H1 (cell line): ENCODE results near the gene RAPGEF6. TPM values are rescaled to one million over a fixed set of nuclear protein-coding genes. Genes with fewer than 3 reads are reported as not detected.
"Not testable (repeated sequence)": the region's sequence is repeated elsewhere in the genome, so short reads cannot be mapped to it uniquely, and the experiment has no call there.

Source experiments
- CTCF ChIA-PET: fragments of 300-600 bp; sonication (Branson Sonifier 250); formaldehyde crosslinking; loops from one replicate; lab custom pipeline; 2021; ENCODE audit not compliant: partially characterized antibody; lab: Charles Lee
- POLR2A ChIA-PET: fragments of 300-600 bp; sonication (Branson Sonifier 250); formaldehyde crosslinking; loops from one replicate; lab custom pipeline; 2021; ENCODE audit warnings: inconsistent platforms; ENCODE audit not compliant: partially characterized antibody; lab: Charles Lee
- DNase-seq, 2 experiments: peaks; one replicate each; pipeline versions ENCODE4 v3.0.0 to v3.0.0-alpha.2; 2010 to 2022; ENCODE audit warnings: low spot score in 2 of 2, low read depth in 1 of 2, mixed read lengths in 1 of 2
- FAIRE-seq: peaks from 2 replicates; lab custom pipeline; 2011; peaks lifted over from hg19 to GRCh38; lab: Jason Lieb, UNC
- H2AFZ ChIP-seq: 2 replicates; pipeline ENCODE4 v1.8.1; 2012; ENCODE audit warnings: low read length, inconsistent platforms
- H2AK5ac ChIP-seq: 2 replicates; pipeline ENCODE4 v1.6.1; 2013; ENCODE audit warnings: low read depth, low read length
- H2BK120ac ChIP-seq: replicated peaks from 2 replicates; pipeline ENCODE3; 2013; ENCODE audit warnings: low read depth, low read length, inconsistent platforms
- H2BK12ac ChIP-seq: 2 replicates; pipeline ENCODE4 v1.6.1; 2013; ENCODE audit warnings: low read depth, low read length
- H2BK15ac ChIP-seq: 2 replicates; pipeline ENCODE4 v1.6.1; 2013; ENCODE audit warnings: low read length
- H2BK20ac ChIP-seq: 2 replicates; pipeline ENCODE4 v1.6.1; 2013; ENCODE audit warnings: low read length
- H2BK5ac ChIP-seq: 2 replicates; pipeline ENCODE4 v1.6.1; 2013; ENCODE audit warnings: low read depth, low read length
- H3K14ac ChIP-seq: 2 replicates; pipeline ENCODE4 v1.6.1; 2013; ENCODE audit warnings: inconsistent platforms; ENCODE audit not compliant: insufficient read length
- H3K18ac ChIP-seq: 2 replicates; pipeline ENCODE4 v1.6.1; 2013; ENCODE audit warnings: low read length; ENCODE audit errors: extremely low read depth
- H3K23ac ChIP-seq: 2 replicates; pipeline ENCODE4 v1.6.1; 2013; ENCODE audit warnings: inconsistent platforms; ENCODE audit not compliant: insufficient read length
- H3K23me2 ChIP-seq: 2 replicates; pipeline ENCODE4 v1.6.1; 2013; ENCODE audit warnings: low read depth, low read length
- H3K27ac ChIP-seq: 2 replicates; pipeline ENCODE4 v1.6.1; 2011; ENCODE audit warnings: low read depth, low read length, inconsistent platforms
- H3K27me3 ChIP-seq, 4 experiments: replicated peaks in 1 of 4; 1 replicate in 1 of 4; 2 replicates in 3 of 4; pipeline versions ENCODE4 v1.6.1 to v1.8.1; 2011 to 2013; ENCODE audit warnings: low read length in 3 of 4, mild to moderate bottlenecking in 3 of 4, inconsistent platforms in 2 of 4, mixed read lengths in 2 of 4, moderate library complexity in 1 of 4; ENCODE audit not compliant: control insufficient read depth in 3 of 4, insufficient read depth in 3 of 4; ENCODE audit errors: extremely low read depth in 1 of 4
- H3K36me3 ChIP-seq, 4 experiments: 2 replicates each; pipeline versions ENCODE4 v1.6.1 to v1.8.1; 2011 to 2013; ENCODE audit warnings: mild to moderate bottlenecking in 4 of 4, low read length in 3 of 4, moderate library complexity in 2 of 4, control low read depth in 1 of 4, inconsistent platforms in 1 of 4; ENCODE audit not compliant: insufficient read depth in 4 of 4, control insufficient read depth in 2 of 4
- H3K4ac ChIP-seq: replicated peaks from 2 replicates; pipeline ENCODE3; 2013; ENCODE audit warnings: low read length, low read depth, mixed read lengths, inconsistent platforms; ENCODE audit not compliant: insufficient read length
- H3K4me1 ChIP-seq, 4 experiments: replicated peaks in 1 of 4; 1 replicate in 1 of 4; 2 replicates in 3 of 4; pipeline versions ENCODE4 v1.6.1 to v1.8.1; 2011 to 2013; ENCODE audit warnings: low read length in 3 of 4, inconsistent platforms in 2 of 4, mixed read lengths in 1 of 4; ENCODE audit not compliant: insufficient read depth in 4 of 4, control insufficient read depth in 3 of 4
- H3K4me2 ChIP-seq, 2 experiments: 2 replicates each; pipeline versions ENCODE4 v1.6.1 to v1.8.1; 2011 to 2013; ENCODE audit warnings: low read depth in 2 of 2, low read length in 2 of 2, control low read depth in 1 of 2, inconsistent platforms in 1 of 2, mild to moderate bottlenecking in 1 of 2; ENCODE audit not compliant: insufficient read depth in 1 of 2
- H3K4me3 ChIP-seq, 4 experiments: fragments of 200-600, 300-600 bp in 1 of 4; sonication (generic), shearing (Covaris generic), sonication (Bioruptor Twin) in 1 of 4; 2 replicates each; pipeline versions ENCODE4 v1.5.1 to v1.8.1; 2011 to 2016; ENCODE audit warnings: low read length in 4 of 4, low read depth in 3 of 4, control low read depth in 2 of 4, inconsistent platforms in 2 of 4, mild to moderate bottlenecking in 2 of 4, mixed read lengths in 1 of 4, moderate library complexity in 1 of 4; ENCODE audit not compliant: insufficient read depth in 2 of 4; ENCODE audit errors: extremely low read depth in 1 of 4
- H3K56ac ChIP-seq: replicated peaks from 2 replicates; pipeline ENCODE3; 2013; ENCODE audit warnings: low read depth, mild to moderate bottlenecking, mixed read lengths, low read length, inconsistent platforms; ENCODE audit not compliant: insufficient read length
- H3K79me1 ChIP-seq: 2 replicates; pipeline ENCODE4 v1.6.1; 2013; ENCODE audit warnings: low read depth, low read length, control low read depth
- H3K79me2 ChIP-seq, 2 experiments: 2 replicates each; pipeline versions ENCODE4 v1.6.1 to v1.8.1; 2012 to 2013; ENCODE audit warnings: low read length in 2 of 2, mild to moderate bottlenecking in 2 of 2, inconsistent platforms in 1 of 2; ENCODE audit not compliant: insufficient read depth in 2 of 2, control insufficient read depth in 1 of 2
- H3K9ac ChIP-seq, 4 experiments: replicated peaks in 1 of 4; 1 replicate in 1 of 4; 2 replicates in 3 of 4; pipeline versions ENCODE4 v1.6.1 to v1.8.1; 2011 to 2013; ENCODE audit warnings: low read depth in 3 of 4, low read length in 3 of 4, control low read depth in 2 of 4, mild to moderate bottlenecking in 2 of 4, moderate library complexity in 2 of 4, inconsistent platforms in 1 of 4; ENCODE audit errors: extremely low read depth in 1 of 4
- H3K9me3 ChIP-seq, 2 experiments: 2 replicates each; pipeline versions ENCODE4 v1.6.1 to v1.8.1; 2012 to 2013; ENCODE audit warnings: mild to moderate bottlenecking in 2 of 2, moderate library complexity in 2 of 2, control low read depth in 1 of 2, inconsistent platforms in 1 of 2, low read depth in 1 of 2, low read length in 1 of 2, mixed read lengths in 1 of 2; ENCODE audit not compliant: insufficient read depth in 2 of 2
- H4K20me1 ChIP-seq, 2 experiments: replicated peaks in 1 of 2; 2 replicates each; pipeline versions ENCODE3 to v1.8.1; 2011 to 2013; ENCODE audit warnings: inconsistent platforms in 2 of 2, low read length in 2 of 2, mild to moderate bottlenecking in 1 of 2; ENCODE audit not compliant: insufficient read depth in 2 of 2, control insufficient read depth in 1 of 2
- H4K5ac ChIP-seq: 2 replicates; pipeline ENCODE4 v1.6.1; 2013; ENCODE audit warnings: low read length, low read depth, mixed read lengths, inconsistent platforms; ENCODE audit not compliant: insufficient read length
- H4K8ac ChIP-seq: 2 replicates; pipeline ENCODE4 v1.8.0; 2013; ENCODE audit warnings: mild to moderate bottlenecking, moderate library complexity, low read length, inconsistent platforms; ENCODE audit not compliant: insufficient read depth; ENCODE audit errors: extremely low read depth
- H4K91ac ChIP-seq: replicated peaks from 2 replicates; pipeline ENCODE3; 2013; ENCODE audit warnings: low read length, mixed read lengths, inconsistent platforms; ENCODE audit not compliant: insufficient read length
- WGBS, 2 experiments: shearing (Covaris generic) in 1 of 2; methylation state at CpG; one replicate each; pipeline versions ENCODE4 v1.1.6 to v1.1.7; 2013 to 2015; ENCODE audit warnings: low lambda C conversion rate in 2 of 2, mixed read lengths in 2 of 2, inconsistent platforms in 1 of 2, low coverage in 1 of 2, missing lambda C conversion rate in 1 of 2; ENCODE audit not compliant: insufficient replicate concordance in 2 of 2, insufficient coverage in 1 of 2, insufficient read length in 1 of 2; ENCODE audit errors: extremely low coverage in 1 of 2, missing lambda C conversion rate in 1 of 2; 5-methylcytosine and 5-hydroxymethylcytosine counted together
- polyA plus RNA-seq, 7 experiments: library from polyadenylated mRNA; depleted of rRNA in 3 of 7; stranded (reverse) in 5 of 7; unstranded in 2 of 7; fragments of >200 nt in 5 of 7; fragments of 200-250 nt in 2 of 7; gene quantifications; 1 replicate in 5 of 7; 2 replicates in 1 of 7; 4 replicates in 1 of 7; pipeline versions ENCODE4 v1.2.1 to v1.2.3, GENCODE V29; 2011 to 2013; ENCODE audit warnings: missing spikeins in 2 of 7, mixed read lengths in 2 of 7
- total RNA-seq: library from RNA; stranded (reverse); fragmentation: NEBNext Ultra II Directional; extraction: Animal tissue kit (Norgen Biotek cat#: 25700); gene quantifications from 2 replicates; pipeline ENCODE4 v1.2.1, GENCODE V29; 2021

RAPGEF6 gene
- total and polyA plus RNA-seq, 2 of the 8 experiments (the other 6 are each of a cell fraction or from before 2014, with no cell fraction given), result 4.8 to 20.0 TPM

DNA sequence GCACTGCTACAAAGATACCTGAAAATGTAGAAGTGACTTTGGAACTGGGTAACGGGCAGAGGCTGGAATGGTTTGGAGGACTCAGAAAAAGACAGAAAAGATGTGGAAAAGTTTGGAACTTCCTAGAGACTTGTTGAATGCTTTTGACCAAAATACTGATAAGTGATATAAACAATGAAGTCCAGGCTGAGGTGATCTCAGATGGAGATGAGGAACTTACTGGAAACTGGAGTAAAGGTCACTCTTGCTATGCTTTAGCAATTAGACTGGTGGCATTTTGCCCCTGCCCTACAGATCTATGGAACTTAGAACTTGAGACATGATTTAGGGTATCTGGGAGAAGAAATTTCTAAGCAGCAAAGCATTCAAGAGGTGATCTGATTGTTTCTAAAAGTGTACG lies 41.6 kb downstream of the RAPGEF6 start:
- 91% methylated on average over 2 of the region's 2 CpGs; no CpG with 5 or more reads in 1 of the 2 experiments for WGBS, 2 experiments

More for the DNA sequence above, 41.6 kb downstream of the RAPGEF6 start:
- H3K79me1 ChIP-seq, H3K9ac ChIP-seq, H2BK20ac ChIP-seq, H2BK15ac ChIP-seq, H2BK5ac ChIP-seq, DNase-seq, H4K91ac ChIP-seq, POLR2A ChIA-PET, H3K27ac ChIP-seq, H4K8ac ChIP-seq, H4K20me1 ChIP-seq, H2BK120ac ChIP-seq, H3K4ac ChIP-seq, H2AFZ ChIP-seq, H3K18ac ChIP-seq, H2BK12ac ChIP-seq, H3K9me3 ChIP-seq, H3K56ac ChIP-seq, H3K4me3 ChIP-seq, H2AK5ac ChIP-seq, H3K4me1 ChIP-seq, H3K27me3 ChIP-seq, H3K23ac ChIP-seq, H3K4me2 ChIP-seq, H3K36me3 ChIP-seq, FAIRE-seq, H3K14ac ChIP-seq, H4K5ac ChIP-seq, H3K23me2 ChIP-seq: not testable (repeated sequence)
- peaks cover 0 to 34% of the 10 kb centered on the region in 2 experiments; a peak in 2 of 4 replicates for H3K79me2 ChIP-seq
- CTCF ChIA-PET, result interaction anchor here (4.9 kb wide), 1 partner anchor 415 kb away, joined by 82 read pairs; the partner anchor contains the start of gene ACSL6
